SK-N-SH treated with all-trans-retinoic acid at 6 μM for 48 hours (cell line): ENCODE results near the gene GOLGA3.

Source experiments
- GLIS3 ChIP-seq: fragments of 250-450 bp; sonication (Bioruptor Pico); IDR thresholded peaks from 2 replicates; pipeline ENCODE4 v1.5.0; 2020; ENCODE audit warnings: mild to moderate bottlenecking, moderate library complexity
- PPARA ChIP-seq: fragments of 250-450 bp; sonication (Bioruptor Pico); IDR thresholded peaks from 2 replicates; pipeline ENCODE4 v1.5.0; 2020; ENCODE audit warnings: mild to moderate bottlenecking, borderline replicate concordance
- SNAI2 ChIP-seq: fragments of 250-450 bp; sonication (Bioruptor Pico); IDR thresholded peaks from 2 replicates; pipeline ENCODE4 v1.5.0; 2020; ENCODE audit warnings: mild to moderate bottlenecking, moderate library complexity
- TCF4 ChIP-seq: fragments of 250-450 bp; sonication (Bioruptor Pico); IDR thresholded peaks from 2 replicates; pipeline ENCODE4 v1.8.0; 2021; ENCODE audit warnings: mild to moderate bottlenecking, moderate library complexity, borderline replicate concordance
- ZFP30 ChIP-seq: fragments of 450-650 bp; formaldehyde crosslinking; IDR thresholded peaks from 2 replicates; pipeline ENCODE4 v1.5.0; 2022; ENCODE audit warnings: mild to moderate bottlenecking, moderate library complexity
- ZNF70 ChIP-seq: fragments of 450-650 bp; formaldehyde crosslinking; IDR thresholded peaks from 2 replicates; pipeline ENCODE4 v1.5.0; 2020; ENCODE audit warnings: mild to moderate bottlenecking, moderate library complexity
- TF ChIP-seq, protein P1 (sequence below): fragments of 250-450 bp; sonication (Bioruptor Pico); IDR thresholded peaks from 2 replicates; pipeline ENCODE4 v1.5.1; 2021; ENCODE audit warnings: mild to moderate bottlenecking, moderate library complexity
- TF ChIP-seq, protein P2 (sequence below): fragments of 250-450 bp; sonication (Bioruptor Pico); IDR thresholded peaks from 2 replicates; pipeline ENCODE4 v1.8.0; 2021; ENCODE audit warnings: low read depth, mild to moderate bottlenecking, moderate library complexity, borderline replicate concordance
- TF ChIP-seq, protein P3 (sequence below): fragments of 250-450 bp; sonication (Bioruptor Pico); IDR thresholded peaks from 2 replicates; pipeline ENCODE4 v1.5.1; 2020; ENCODE audit warnings: low read depth, mild to moderate bottlenecking, moderate library complexity
- TF ChIP-seq, protein P4 (sequence below): fragments of 250-450 bp; sonication (Bioruptor Pico); IDR thresholded peaks from 2 replicates; pipeline ENCODE4 v1.8.0; 2020; ENCODE audit warnings: mild to moderate bottlenecking, moderate library complexity, borderline replicate concordance

DNA sequence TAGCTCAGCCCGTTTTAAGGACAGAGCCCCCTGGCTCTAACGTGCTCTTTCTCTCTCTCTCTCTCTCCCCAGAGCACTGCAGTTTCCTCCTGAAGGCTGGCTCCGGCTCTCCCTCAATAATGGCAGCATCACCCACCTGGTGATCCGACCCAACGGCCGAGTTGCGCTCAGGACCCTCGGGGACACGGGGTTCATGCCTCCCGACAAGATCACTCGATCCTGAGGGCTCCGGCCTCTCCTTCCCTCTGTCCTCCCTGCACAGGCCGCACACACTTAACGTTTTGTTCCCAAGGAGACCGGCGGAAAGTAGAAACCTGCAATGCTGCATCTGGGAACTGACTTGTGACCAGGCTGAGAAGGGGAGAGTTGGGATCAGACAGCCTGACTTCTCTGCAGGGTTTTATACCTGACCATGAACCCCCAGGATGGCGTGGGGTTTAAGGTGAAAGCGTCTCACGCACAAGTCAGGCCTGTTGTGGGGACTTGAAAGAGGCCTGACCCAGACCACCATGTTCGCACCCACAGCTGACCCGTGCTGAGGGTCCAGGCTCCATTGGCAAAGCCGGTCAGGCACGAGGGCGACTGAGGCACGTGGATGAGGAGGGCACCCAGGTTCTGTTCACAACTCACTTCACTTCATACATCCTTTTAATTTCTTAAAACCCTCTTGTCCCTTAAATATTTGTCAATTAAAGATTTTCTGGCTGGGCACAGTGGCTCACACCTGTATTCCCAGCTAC is 107.9 kb downstream of the GOLGA3 start:
- TF ChIP-seq, protein P1, sequence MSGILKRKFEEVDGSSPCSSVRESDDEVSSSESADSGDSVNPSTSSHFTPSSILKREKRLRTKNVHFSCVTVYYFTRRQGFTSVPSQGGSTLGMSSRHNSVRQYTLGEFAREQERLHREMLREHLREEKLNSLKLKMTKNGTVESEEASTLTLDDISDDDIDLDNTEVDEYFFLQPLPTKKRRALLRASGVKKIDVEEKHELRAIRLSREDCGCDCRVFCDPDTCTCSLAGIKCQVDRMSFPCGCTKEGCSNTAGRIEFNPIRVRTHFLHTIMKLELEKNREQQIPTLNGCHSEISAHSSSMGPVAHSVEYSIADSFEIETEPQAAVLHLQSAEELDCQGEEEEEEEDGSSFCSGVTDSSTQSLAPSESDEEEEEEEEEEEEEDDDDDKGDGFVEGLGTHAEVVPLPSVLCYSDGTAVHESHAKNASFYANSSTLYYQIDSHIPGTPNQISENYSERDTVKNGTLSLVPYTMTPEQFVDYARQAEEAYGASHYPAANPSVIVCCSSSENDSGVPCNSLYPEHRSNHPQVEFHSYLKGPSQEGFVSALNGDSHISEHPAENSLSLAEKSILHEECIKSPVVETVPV (CRISPR knock-in tag), result no peak
- TF ChIP-seq SNAI2 (CRISPR knock-in tag) (no peak), ZNF70 (CRISPR knock-in tag) (no peak), PPARA (CRISPR knock-in tag) (no peak), ZFP30 (CRISPR knock-in tag) (no peak), GLIS3 (no peak), TCF4 (no peak)
- TF ChIP-seq, protein P2, sequence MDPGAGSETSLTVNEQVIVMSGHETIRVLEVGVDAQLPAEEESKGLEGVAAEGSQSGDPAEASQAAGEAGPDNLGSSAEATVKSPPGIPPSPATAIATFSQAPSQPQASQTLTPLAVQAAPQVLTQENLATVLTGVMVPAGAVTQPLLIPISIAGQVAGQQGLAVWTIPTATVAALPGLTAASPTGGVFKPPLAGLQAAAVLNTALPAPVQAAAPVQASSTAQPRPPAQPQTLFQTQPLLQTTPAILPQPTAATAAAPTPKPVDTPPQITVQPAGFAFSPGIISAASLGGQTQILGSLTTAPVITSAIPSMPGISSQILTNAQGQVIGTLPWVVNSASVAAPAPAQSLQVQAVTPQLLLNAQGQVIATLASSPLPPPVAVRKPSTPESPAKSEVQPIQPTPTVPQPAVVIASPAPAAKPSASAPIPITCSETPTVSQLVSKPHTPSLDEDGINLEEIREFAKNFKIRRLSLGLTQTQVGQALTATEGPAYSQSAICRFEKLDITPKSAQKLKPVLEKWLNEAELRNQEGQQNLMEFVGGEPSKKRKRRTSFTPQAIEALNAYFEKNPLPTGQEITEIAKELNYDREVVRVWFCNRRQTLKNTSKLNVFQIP, result no peak
- TF ChIP-seq, protein P3, sequence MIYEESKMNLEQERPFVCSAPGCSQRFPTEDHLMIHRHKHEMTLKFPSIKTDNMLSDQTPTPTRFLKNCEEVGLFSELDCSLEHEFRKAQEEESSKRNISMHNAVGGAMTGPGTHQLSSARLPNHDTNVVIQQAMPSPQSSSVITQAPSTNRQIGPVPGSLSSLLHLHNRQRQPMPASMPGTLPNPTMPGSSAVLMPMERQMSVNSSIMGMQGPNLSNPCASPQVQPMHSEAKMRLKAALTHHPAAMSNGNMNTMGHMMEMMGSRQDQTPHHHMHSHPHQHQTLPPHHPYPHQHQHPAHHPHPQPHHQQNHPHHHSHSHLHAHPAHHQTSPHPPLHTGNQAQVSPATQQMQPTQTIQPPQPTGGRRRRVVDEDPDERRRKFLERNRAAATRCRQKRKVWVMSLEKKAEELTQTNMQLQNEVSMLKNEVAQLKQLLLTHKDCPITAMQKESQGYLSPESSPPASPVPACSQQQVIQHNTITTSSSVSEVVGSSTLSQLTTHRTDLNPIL (CRISPR knock-in tag), result no peak
- TF ChIP-seq, protein P4, sequence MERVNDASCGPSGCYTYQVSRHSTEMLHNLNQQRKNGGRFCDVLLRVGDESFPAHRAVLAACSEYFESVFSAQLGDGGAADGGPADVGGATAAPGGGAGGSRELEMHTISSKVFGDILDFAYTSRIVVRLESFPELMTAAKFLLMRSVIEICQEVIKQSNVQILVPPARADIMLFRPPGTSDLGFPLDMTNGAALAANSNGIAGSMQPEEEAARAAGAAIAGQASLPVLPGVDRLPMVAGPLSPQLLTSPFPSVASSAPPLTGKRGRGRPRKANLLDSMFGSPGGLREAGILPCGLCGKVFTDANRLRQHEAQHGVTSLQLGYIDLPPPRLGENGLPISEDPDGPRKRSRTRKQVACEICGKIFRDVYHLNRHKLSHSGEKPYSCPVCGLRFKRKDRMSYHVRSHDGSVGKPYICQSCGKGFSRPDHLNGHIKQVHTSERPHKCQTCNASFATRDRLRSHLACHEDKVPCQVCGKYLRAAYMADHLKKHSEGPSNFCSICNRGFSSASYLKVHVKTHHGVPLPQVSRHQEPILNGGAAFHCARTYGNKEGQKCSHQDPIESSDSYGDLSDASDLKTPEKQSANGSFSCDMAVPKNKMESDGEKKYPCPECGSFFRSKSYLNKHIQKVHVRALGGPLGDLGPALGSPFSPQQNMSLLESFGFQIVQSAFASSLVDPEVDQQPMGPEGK, result no peak
